Measurements from ENCODE around the gene TUSC2.
"Not testable (repeated sequence)": the region's sequence is repeated elsewhere in the genome, so short reads cannot be mapped to it uniquely, and the experiment has no call there.

The TUSC2 gene

GRCh38 chr3:50292159-50293078 is 35.6 kb downstream of the TUSC2 start, which contains the start of gene IFRD2:
Gene IFRD2, minus strand, starts transcription at chr3:50292429. Its CDS starts 155 bp downstream, at chr3:50292274.
- Histone ChIP-seq H3K4me3 (ENCODE audit: low read depth, low read length) (peak within 1 kb of the TSS; percentile 97), H3K27me3 (ENCODE audit: control insufficient read depth, insufficient read depth, low read length) (no peaks in the 10 kb centered on the region), H3K9me3 (ENCODE audit: control insufficient read depth, insufficient read depth, low read depth, low read length) (no peaks in the 10 kb centered on the region), H3K9ac (ENCODE audit: low read length) (peak within 1 kb of the TSS; percentile 93), H3K4me1 (ENCODE audit: control insufficient read depth, insufficient read depth, low read length) (peaks cover 4% of the 10 kb centered on the region), H3K36me3 (ENCODE audit: control insufficient read depth, insufficient read depth, low read length) (peaks cover 38% of the 10 kb centered on the region), H3K27ac (ENCODE audit: low read depth, low read length) (peak within 1 kb of the TSS; percentile 79; the same call in 1 of the 2 replicates)

- Histone ChIP-seq H3K27ac (ENCODE audit: low read depth, low read length) (no peak overlapping the region), H3K4me3 (ENCODE audit: low read depth, low read length) (no peak overlapping the region), H3K27me3 (ENCODE audit: control insufficient read depth, insufficient read depth, low read length) (no peaks in the 10 kb centered on the region), H3K9ac (ENCODE audit: low read length) (no peak overlapping the region), H3K9me3 (ENCODE audit: control insufficient read depth, insufficient read depth, low read depth, low read length) (no peaks in the 10 kb centered on the region), H3K36me3 (ENCODE audit: control insufficient read depth, insufficient read depth, low read length) (peaks cover 45% of the 10 kb centered on the region), H3K4me1 (ENCODE audit: control insufficient read depth, insufficient read depth, low read length) (peaks cover 4% of the 10 kb centered on the region)
These were observed 37.8 kb downstream of the TUSC2 start for GRCh38 chr3:50290161-50290641.

GRCh38 chr3:50289130-50289529 is 38.9 kb downstream of the TUSC2 start:
- Histone ChIP-seq H3K9me3 (ENCODE audit: control insufficient read depth, insufficient read depth, low read depth, low read length) (no peaks in the 10 kb centered on the region), H3K36me3 (ENCODE audit: control insufficient read depth, insufficient read depth, low read length) (peaks cover 45% of the 10 kb centered on the region), H3K4me3 (ENCODE audit: low read depth, low read length) (no peak overlapping the region), H3K27ac (ENCODE audit: low read depth, low read length) (no peak overlapping the region), H3K4me1 (ENCODE audit: control insufficient read depth, insufficient read depth, low read length) (peaks cover 4% of the 10 kb centered on the region), H3K9ac (ENCODE audit: low read length) (no peak overlapping the region), H3K27me3 (ENCODE audit: control insufficient read depth, insufficient read depth, low read length) (no peaks in the 10 kb centered on the region)

- H3K36me3 ChIP-seq (ENCODE audit: control insufficient read depth, insufficient read depth, low read length): peaks cover 45% of the 10 kb centered on the region
- no peaks in the 10 kb centered on the region for H3K9me3 ChIP-seq (ENCODE audit: control insufficient read depth, insufficient read depth, low read depth, low read length)
- no peak overlapping the region for H3K9ac ChIP-seq (ENCODE audit: low read length)
- no peaks in the 10 kb centered on the region for H3K27me3 ChIP-seq (ENCODE audit: control insufficient read depth, insufficient read depth, low read length)
- no peak overlapping the region for H3K27ac ChIP-seq (ENCODE audit: low read depth, low read length)
- H3K4me3 ChIP-seq (ENCODE audit: low read depth, low read length): no peak overlapping the region
- H3K4me1 ChIP-seq (ENCODE audit: control insufficient read depth, insufficient read depth, low read length): peaks cover 4% of the 10 kb centered on the region
These were observed 39.5 kb downstream of the TUSC2 start for GRCh38 chr3:50288387-50289007.

- peaks cover 45% of the 10 kb centered on the region for H3K36me3 ChIP-seq (ENCODE audit: control insufficient read depth, insufficient read depth, low read length)
- H3K4me1 ChIP-seq (ENCODE audit: control insufficient read depth, insufficient read depth, low read length): no peaks in the 10 kb centered on the region
- H3K9me3 ChIP-seq (ENCODE audit: control insufficient read depth, insufficient read depth, low read depth, low read length): no peaks in the 10 kb centered on the region
- no peak overlapping the region for H3K4me3 ChIP-seq (ENCODE audit: low read depth, low read length)
- no peaks in the 10 kb centered on the region for H3K27me3 ChIP-seq (ENCODE audit: control insufficient read depth, insufficient read depth, low read length)
- no peak overlapping the region for H3K27ac ChIP-seq (ENCODE audit: low read depth, low read length)
- H3K9ac ChIP-seq (ENCODE audit: low read length): no peak overlapping the region
These were observed 40.8 kb downstream of the TUSC2 start for GRCh38 chr3:50287262-50287661.

- Histone ChIP-seq H3K36me3 (ENCODE audit: control insufficient read depth, insufficient read depth, low read length) (peaks cover 45% of the 10 kb centered on the region), H3K4me3 (ENCODE audit: low read depth, low read length) (no peak overlapping the region), H3K9me3 (ENCODE audit: control insufficient read depth, insufficient read depth, low read depth, low read length) (no peaks in the 10 kb centered on the region), H3K4me1 (ENCODE audit: control insufficient read depth, insufficient read depth, low read length) (no peaks in the 10 kb centered on the region), H3K9ac (ENCODE audit: low read length) (no peak overlapping the region), H3K27me3 (ENCODE audit: control insufficient read depth, insufficient read depth, low read length) (no peaks in the 10 kb centered on the region), H3K27ac (ENCODE audit: low read depth, low read length) (no peak overlapping the region)
These were observed 41.4 kb downstream of the TUSC2 start for GRCh38 chr3:50286322-50287227.

- H3K4me3 ChIP-seq (ENCODE audit: low read depth, low read length); H3K27ac ChIP-seq (ENCODE audit: low read depth, low read length); H3K9me3 ChIP-seq (ENCODE audit: control insufficient read depth, insufficient read depth, low read depth, low read length): not testable (repeated sequence)
These were observed 43.9 kb downstream of the TUSC2 start for GRCh38 chr3:50284121-50284520.

GRCh38 chr3:50279255-50280016 is 48.6 kb downstream of the TUSC2 start:
- Histone ChIP-seq H3K9me3 (ENCODE audit: control insufficient read depth, insufficient read depth, low read depth, low read length) (no peaks in the 10 kb centered on the region), H3K4me3 (ENCODE audit: low read depth, low read length) (no peak overlapping the region), H3K4me1 (ENCODE audit: control insufficient read depth, insufficient read depth, low read length) (peaks cover 12% of the 10 kb centered on the region), H3K27ac (ENCODE audit: low read depth, low read length) (no peak overlapping the region), H3K36me3 (ENCODE audit: control insufficient read depth, insufficient read depth, low read length) (no peaks in the 10 kb centered on the region), H3K27me3 (ENCODE audit: control insufficient read depth, insufficient read depth, low read length) (peaks cover 31% of the 10 kb centered on the region), H3K9ac (ENCODE audit: low read length) (no peak overlapping the region)

More at GRCh38 chr3:50284121-50284520, 43.9 kb downstream of the TUSC2 start:
- H3K36me3 ChIP-seq (ENCODE audit: control insufficient read depth, insufficient read depth, low read length): peaks cover 29% of the 10 kb centered on the region
- H3K9ac ChIP-seq (ENCODE audit: low read length); H3K27me3 ChIP-seq (ENCODE audit: control insufficient read depth, insufficient read depth, low read length); H3K4me1 ChIP-seq (ENCODE audit: control insufficient read depth, insufficient read depth, low read length): not testable (repeated sequence)

- peaks cover 37% of the 10 kb centered on the region for H3K27me3 ChIP-seq (ENCODE audit: control insufficient read depth, insufficient read depth, low read length)
These were observed 49.2 kb downstream of the TUSC2 start, which contains the start of gene LSMEM2 for GRCh38 chr3:50278880-50279224. Gene LSMEM2, plus strand, starts transcription at chr3:50279087. Its CDS starts 27 bp downstream, at chr3:50279114.

More at GRCh38 chr3:50278880-50279224, 49.2 kb downstream of the TUSC2 start, which contains the start of gene LSMEM2:
- no peaks in the 10 kb centered on the region for H3K36me3 ChIP-seq (ENCODE audit: control insufficient read depth, insufficient read depth, low read length)
- H3K9me3 ChIP-seq (ENCODE audit: control insufficient read depth, insufficient read depth, low read depth, low read length): no peaks in the 10 kb centered on the region
- H3K4me1 ChIP-seq (ENCODE audit: control insufficient read depth, insufficient read depth, low read length): peaks cover 16% of the 10 kb centered on the region
- no peak within 1 kb of the TSS for H3K27ac ChIP-seq (ENCODE audit: low read depth, low read length)
- H3K9ac ChIP-seq (ENCODE audit: low read length): no peak within 1 kb of the TSS
- no peak within 1 kb of the TSS for H3K4me3 ChIP-seq (ENCODE audit: low read depth, low read length)
